ENCODE results near the gene NRXN3.

Gene NRXN3

GRCh38 chr14:79712302-79712950 lies 1542.3 kb downstream of the NRXN3 start:
- no peaks in the 10 kb centered on the region for H3K9me3 ChIP-seq (ENCODE audit: control insufficient read depth, insufficient read depth, low read length)
- H3K27ac ChIP-seq (ENCODE audit: low read depth, low read length), result no peak overlapping the region
- H3K36me3 ChIP-seq (ENCODE audit: control insufficient read depth, insufficient read depth, low read length), result no peaks in the 10 kb centered on the region
- no peak overlapping the region for H3K9ac ChIP-seq (ENCODE audit: low read depth, low read length)
- H3K4me3 ChIP-seq (ENCODE audit: low read depth, low read length), result no peak overlapping the region
- no peaks in the 10 kb centered on the region for H3K27me3 ChIP-seq (ENCODE audit: control insufficient read depth, insufficient read depth, low read length)
- peaks cover 2% of the 10 kb centered on the region; the same call in 1 of the 2 replicates for H3K4me1 ChIP-seq (ENCODE audit: control insufficient read depth, insufficient read depth, low read length)

- Histone ChIP-seq H3K4me3 (ENCODE audit: low read depth, low read length) (no peak overlapping the region), H3K4me1 (ENCODE audit: control insufficient read depth, insufficient read depth, low read length) (0 out of 2 replicates have a peak, but pooled peaks cover 2% of the 10 kb centered on the region), H3K27me3 (ENCODE audit: control insufficient read depth, insufficient read depth, low read length) (no peaks in the 10 kb centered on the region), H3K36me3 (ENCODE audit: control insufficient read depth, insufficient read depth, low read length) (no peaks in the 10 kb centered on the region), H3K27ac (ENCODE audit: low read depth, low read length) (no peak overlapping the region), H3K9ac (ENCODE audit: low read depth, low read length) (no peak overlapping the region), H3K9me3 (ENCODE audit: control insufficient read depth, insufficient read depth, low read length) (no peaks in the 10 kb centered on the region)
Observed at GRCh38 chr14:79721399-79722084, 1551.4 kb downstream of the NRXN3 start.

GRCh38 chr14:79724934-79725717 lies 1555.0 kb downstream of the NRXN3 start:
- Histone ChIP-seq H3K4me1 (ENCODE audit: control insufficient read depth, insufficient read depth, low read length) (no peaks in the 10 kb centered on the region; the same call in 1 of the 2 replicates), H3K9ac (ENCODE audit: low read depth, low read length) (no peak overlapping the region), H3K4me3 (ENCODE audit: low read depth, low read length) (no peak overlapping the region), H3K9me3 (ENCODE audit: control insufficient read depth, insufficient read depth, low read length) (no peaks in the 10 kb centered on the region), H3K27me3 (ENCODE audit: control insufficient read depth, insufficient read depth, low read length) (no peaks in the 10 kb centered on the region), H3K36me3 (ENCODE audit: control insufficient read depth, insufficient read depth, low read length) (no peaks in the 10 kb centered on the region), H3K27ac (ENCODE audit: low read depth, low read length) (no peak overlapping the region)

- Histone ChIP-seq H3K36me3 (ENCODE audit: control insufficient read depth, insufficient read depth, low read length) (no peaks in the 10 kb centered on the region), H3K27ac (ENCODE audit: low read depth, low read length) (no peak overlapping the region), H3K4me3 (ENCODE audit: low read depth, low read length) (no peak overlapping the region), H3K27me3 (ENCODE audit: control insufficient read depth, insufficient read depth, low read length) (no peaks in the 10 kb centered on the region), H3K9me3 (ENCODE audit: control insufficient read depth, insufficient read depth, low read length) (no peaks in the 10 kb centered on the region), H3K9ac (ENCODE audit: low read depth, low read length) (no peak overlapping the region), H3K4me1 (ENCODE audit: control insufficient read depth, insufficient read depth, low read length) (no peaks in the 10 kb centered on the region; the same call in 1 of the 2 replicates)
Observed at GRCh38 chr14:79727900-79728299, 1557.7 kb downstream of the NRXN3 start.

- Histone ChIP-seq H3K27ac (ENCODE audit: low read depth, low read length) (no peak overlapping the region), H3K9me3 (ENCODE audit: control insufficient read depth, insufficient read depth, low read length) (no peaks in the 10 kb centered on the region), H3K36me3 (ENCODE audit: control insufficient read depth, insufficient read depth, low read length) (no peaks in the 10 kb centered on the region), H3K27me3 (ENCODE audit: control insufficient read depth, insufficient read depth, low read length) (no peaks in the 10 kb centered on the region), H3K4me3 (ENCODE audit: low read depth, low read length) (no peak overlapping the region), H3K4me1 (ENCODE audit: control insufficient read depth, insufficient read depth, low read length) (no peaks in the 10 kb centered on the region; the same call in 1 of the 2 replicates), H3K9ac (ENCODE audit: low read depth, low read length) (no peak overlapping the region)
Observed at GRCh38 chr14:79728331-79728730, 1558.2 kb downstream of the NRXN3 start.

- H3K27ac ChIP-seq (ENCODE audit: low read depth, low read length), result no peak overlapping the region
- H3K27me3 ChIP-seq (ENCODE audit: control insufficient read depth, insufficient read depth, low read length), result no peaks in the 10 kb centered on the region
- no peak overlapping the region for H3K9ac ChIP-seq (ENCODE audit: low read depth, low read length)
- no peaks in the 10 kb centered on the region for H3K9me3 ChIP-seq (ENCODE audit: control insufficient read depth, insufficient read depth, low read length)
- H3K4me3 ChIP-seq (ENCODE audit: low read depth, low read length), result no peak overlapping the region
- no peaks in the 10 kb centered on the region; the same call in 1 of the 2 replicates for H3K4me1 ChIP-seq (ENCODE audit: control insufficient read depth, insufficient read depth, low read length)
- no peaks in the 10 kb centered on the region for H3K36me3 ChIP-seq (ENCODE audit: control insufficient read depth, insufficient read depth, low read length)
Observed at GRCh38 chr14:79729731-79730130, 1559.6 kb downstream of the NRXN3 start.

- Histone ChIP-seq H3K27me3 (ENCODE audit: control insufficient read depth, insufficient read depth, low read length) (no peaks in the 10 kb centered on the region), H3K9me3 (ENCODE audit: control insufficient read depth, insufficient read depth, low read length) (no peaks in the 10 kb centered on the region), H3K9ac (ENCODE audit: low read depth, low read length) (no peak overlapping the region), H3K27ac (ENCODE audit: low read depth, low read length) (no peak overlapping the region), H3K4me3 (ENCODE audit: low read depth, low read length) (no peak overlapping the region), H3K36me3 (ENCODE audit: control insufficient read depth, insufficient read depth, low read length) (no peaks in the 10 kb centered on the region), H3K4me1 (ENCODE audit: control insufficient read depth, insufficient read depth, low read length) (no peaks in the 10 kb centered on the region; the same call in 1 of the 2 replicates)
Observed at GRCh38 chr14:79730196-79730595, 1560.0 kb downstream of the NRXN3 start.

- Histone ChIP-seq H3K4me1 (ENCODE audit: control insufficient read depth, insufficient read depth, low read length) (no peaks in the 10 kb centered on the region; the same call in 1 of the 2 replicates), H3K9me3 (ENCODE audit: control insufficient read depth, insufficient read depth, low read length) (no peaks in the 10 kb centered on the region), H3K4me3 (ENCODE audit: low read depth, low read length) (no peak overlapping the region), H3K9ac (ENCODE audit: low read depth, low read length) (no peak overlapping the region), H3K27ac (ENCODE audit: low read depth, low read length) (no peak overlapping the region), H3K27me3 (ENCODE audit: control insufficient read depth, insufficient read depth, low read length) (no peaks in the 10 kb centered on the region), H3K36me3 (ENCODE audit: control insufficient read depth, insufficient read depth, low read length) (no peaks in the 10 kb centered on the region)
Observed at GRCh38 chr14:79730953-79731352, 1560.8 kb downstream of the NRXN3 start.

- H3K27ac ChIP-seq (ENCODE audit: low read depth, low read length), result no peak overlapping the region
- peaks cover 10% of the 10 kb centered on the region for H3K9me3 ChIP-seq (ENCODE audit: control insufficient read depth, insufficient read depth, low read length)
- H3K27me3 ChIP-seq (ENCODE audit: control insufficient read depth, insufficient read depth, low read length), result no peaks in the 10 kb centered on the region
- no peaks in the 10 kb centered on the region for H3K36me3 ChIP-seq (ENCODE audit: control insufficient read depth, insufficient read depth, low read length)
- no peaks in the 10 kb centered on the region; the same call in 1 of the 2 replicates for H3K4me1 ChIP-seq (ENCODE audit: control insufficient read depth, insufficient read depth, low read length)
- H3K4me3 ChIP-seq (ENCODE audit: low read depth, low read length), result no peak overlapping the region
- H3K9ac ChIP-seq (ENCODE audit: low read depth, low read length), result no peak overlapping the region
Observed at GRCh38 chr14:79732911-79733655, 1562.9 kb downstream of the NRXN3 start.

GRCh38 chr14:79734151-79734550 lies 1564.0 kb downstream of the NRXN3 start:
- Histone ChIP-seq H3K27ac (ENCODE audit: low read depth, low read length) (no peak overlapping the region), H3K9me3 (ENCODE audit: control insufficient read depth, insufficient read depth, low read length) (peaks cover 10% of the 10 kb centered on the region), H3K9ac (ENCODE audit: low read depth, low read length) (no peak overlapping the region), H3K4me1 (ENCODE audit: control insufficient read depth, insufficient read depth, low read length) (no peaks in the 10 kb centered on the region), H3K4me3 (ENCODE audit: low read depth, low read length) (no peak overlapping the region), H3K27me3 (ENCODE audit: control insufficient read depth, insufficient read depth, low read length) (no peaks in the 10 kb centered on the region), H3K36me3 (ENCODE audit: control insufficient read depth, insufficient read depth, low read length) (no peaks in the 10 kb centered on the region)

All from HUES48 (cell line).